Stimulated activated CD4-positive, alpha-beta T cell treated with anti-CD3 and anti-CD28 coated beads, Interleukin-4, amount 100 ng/mL, for 24 hours (primary cell): ENCODE results near the gene NRL.

Experiments
- DNase-seq: peaks from one replicate; pipeline ENCODE4 v3.0.0-alpha.2; 2020

The NRL gene

GRCh38 chr14:24114532-24115421 lies at the start of gene NRL, which contains the start of gene DCAF11:
Gene NRL, minus strand, starts transcription at chr14:24114949. Its CDS starts 32,101 bp downstream, at chr14:24082848.
Gene DCAF11, plus strand, starts transcription at chr14:24114777. Its CDS starts 818 bp downstream, at chr14:24115595.
- DNase-seq, result peak; percentile 98

- peak; percentile 58 for DNase-seq
Measured at GRCh38 chr14:24162093-24162492, 47.3 kb upstream of the NRL start.

GRCh38 chr14:24160850-24161804 lies 46.4 kb upstream of the NRL start, which contains the start of gene IRF9:
Gene IRF9, plus strand, starts transcription at chr14:24161265. Its CDS starts 880 bp downstream, at chr14:24162145.
- DNase-seq, result peak; percentile 99

- DNase-seq, result no peak
Measured at GRCh38 chr14:24160499-24160849, 45.7 kb upstream of the NRL start.

GRCh38 chr14:24159777-24160498 lies 45.2 kb upstream of the NRL start:
- no peak for DNase-seq

GRCh38 chr14:24157331-24157730 lies 42.6 kb upstream of the NRL start:
- DNase-seq, result no peak

GRCh38 chr14:24156840-24157239 lies 42.1 kb upstream of the NRL start:
- DNase-seq, result no peak

- DNase-seq, result no peak
Measured at GRCh38 chr14:24155100-24155499, 40.4 kb upstream of the NRL start.

- no peak for DNase-seq
Measured at GRCh38 chr14:24151404-24152080, 36.8 kb upstream of the NRL start.

- DNase-seq, result no peak
Measured at GRCh38 chr14:24150993-24151392, 36.2 kb upstream of the NRL start.

GRCh38 chr14:24150567-24150966 lies 35.8 kb upstream of the NRL start:
- no peak for DNase-seq

- no peak for DNase-seq
Measured at GRCh38 chr14:24150061-24150460, 35.3 kb upstream of the NRL start.

GRCh38 chr14:24149302-24149969 lies 34.7 kb upstream of the NRL start:
- DNase-seq, result no peak

GRCh38 chr14:24147761-24148428 lies 33.1 kb upstream of the NRL start:
- no peak for DNase-seq

GRCh38 chr14:24146978-24147760 lies 32.4 kb upstream of the NRL start, which contains the start of gene RNF31:
Gene RNF31, plus strand, starts transcription at chr14:24147498. Its CDS starts 201 bp downstream, at chr14:24147699.
- DNase-seq, result peak; percentile 99

GRCh38 chr14:24146453-24146977 lies 31.8 kb upstream of the NRL start, which contains the start of gene PSME2:
Gene PSME2, minus strand, starts transcription at chr14:24146610. Its CDS starts 29 bp downstream, at chr14:24146581.
- peak; percentile 90 for DNase-seq

GRCh38 chr14:24145690-24146452 lies 31.1 kb upstream of the NRL start:
- DNase-seq, result peak; percentile 27

- DNase-seq, result no peak
Measured at GRCh38 chr14:24145219-24145618, 30.5 kb upstream of the NRL start.

- DNase-seq, result no peak
Measured at GRCh38 chr14:24144451-24144850, 29.7 kb upstream of the NRL start.
